ENCODE measurements around the gene TMED8. TPM values are rescaled to one million over a fixed set of nuclear protein-coding genes. Genes with fewer than 3 reads are reported as not detected.
A peak's percentile ranks its signal among the peaks of the same experiment; 100 is the strongest.

The TMED8 gene
- total RNA-seq, 1 donor from 2014 or later, result 23.5 TPM

DNA sequence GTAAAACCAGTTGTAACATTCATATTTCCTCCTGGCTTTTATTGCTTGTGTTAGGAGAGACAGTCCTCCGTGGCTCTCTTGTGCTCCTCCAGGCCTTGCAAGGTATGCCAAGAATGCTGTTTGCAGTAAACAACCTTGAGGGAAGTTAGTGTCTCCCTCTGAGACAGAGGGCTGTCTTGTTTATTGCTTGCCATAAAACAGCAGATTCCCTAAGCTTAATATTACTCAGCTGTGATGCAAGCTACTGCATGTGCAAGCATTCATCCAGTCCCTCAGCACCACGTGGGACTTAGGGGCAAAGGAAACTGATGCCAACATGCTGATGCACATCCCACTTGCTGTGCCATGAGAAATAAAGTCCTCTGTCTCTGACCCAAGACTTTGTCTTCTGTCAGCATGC is 62.9 kb downstream of the TMED8 start:
- no peak overlapping the region for H3K27ac ChIP-seq
- H3K9ac ChIP-seq, result no peak overlapping the region
- H2AFZ ChIP-seq (replicated peaks), result no peak overlapping the region
- peaks cover 31% of the 10 kb centered on the region for H3K79me2 ChIP-seq (ENCODE audit: low read depth)
- H3K36me3 ChIP-seq, result no peaks in the 10 kb centered on the region
- H3K4me3 ChIP-seq, result no peak overlapping the region
- H3K9me3 ChIP-seq (ENCODE audit: low read depth), result no peaks in the 10 kb centered on the region
- H3K4me2 ChIP-seq, result no peak overlapping the region
- Mint-ChIP-seq H3K4me3 (no peak overlapping the region), H3K9me3 (no peaks in the 10 kb centered on the region), H3K27ac (no peak overlapping the region), H3K4me1 (peaks cover 29% of the 10 kb centered on the region), H3K36me3 (peaks cover 8% of the 10 kb centered on the region), H3K27me3 (ENCODE audit: insufficient read depth, low read depth) (no peaks in the 10 kb centered on the region)
- TF ChIP-seq, protein P1, sequence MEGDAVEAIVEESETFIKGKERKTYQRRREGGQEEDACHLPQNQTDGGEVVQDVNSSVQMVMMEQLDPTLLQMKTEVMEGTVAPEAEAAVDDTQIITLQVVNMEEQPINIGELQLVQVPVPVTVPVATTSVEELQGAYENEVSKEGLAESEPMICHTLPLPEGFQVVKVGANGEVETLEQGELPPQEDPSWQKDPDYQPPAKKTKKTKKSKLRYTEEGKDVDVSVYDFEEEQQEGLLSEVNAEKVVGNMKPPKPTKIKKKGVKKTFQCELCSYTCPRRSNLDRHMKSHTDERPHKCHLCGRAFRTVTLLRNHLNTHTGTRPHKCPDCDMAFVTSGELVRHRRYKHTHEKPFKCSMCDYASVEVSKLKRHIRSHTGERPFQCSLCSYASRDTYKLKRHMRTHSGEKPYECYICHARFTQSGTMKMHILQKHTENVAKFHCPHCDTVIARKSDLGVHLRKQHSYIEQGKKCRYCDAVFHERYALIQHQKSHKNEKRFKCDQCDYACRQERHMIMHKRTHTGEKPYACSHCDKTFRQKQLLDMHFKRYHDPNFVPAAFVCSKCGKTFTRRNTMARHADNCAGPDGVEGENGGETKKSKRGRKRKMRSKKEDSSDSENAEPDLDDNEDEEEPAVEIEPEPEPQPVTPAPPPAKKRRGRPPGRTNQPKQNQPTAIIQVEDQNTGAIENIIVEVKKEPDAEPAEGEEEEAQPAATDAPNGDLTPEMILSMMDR (IDR thresholded peaks at IDR 0.05), result no peak
- TF ChIP-seq EZH2 (IDR thresholded peaks at IDR 0.05), result no peak
- TF ChIP-seq EZH2phosphoT487 (IDR thresholded peaks at IDR 0.05), result no peak
- no peaks in the 10 kb centered on the region for H4K20me1 ChIP-seq (ENCODE audit: low read depth)
- H3K4me1 ChIP-seq, result peaks cover 18% of the 10 kb centered on the region
- no peak for DNase-seq (ENCODE audit: low spot score)
- H3F3A ChIP-seq (ENCODE audit: low read depth), result peaks cover 10% of the 10 kb centered on the region
- no peaks in the 10 kb centered on the region for H3K27me3 ChIP-seq

DNA sequence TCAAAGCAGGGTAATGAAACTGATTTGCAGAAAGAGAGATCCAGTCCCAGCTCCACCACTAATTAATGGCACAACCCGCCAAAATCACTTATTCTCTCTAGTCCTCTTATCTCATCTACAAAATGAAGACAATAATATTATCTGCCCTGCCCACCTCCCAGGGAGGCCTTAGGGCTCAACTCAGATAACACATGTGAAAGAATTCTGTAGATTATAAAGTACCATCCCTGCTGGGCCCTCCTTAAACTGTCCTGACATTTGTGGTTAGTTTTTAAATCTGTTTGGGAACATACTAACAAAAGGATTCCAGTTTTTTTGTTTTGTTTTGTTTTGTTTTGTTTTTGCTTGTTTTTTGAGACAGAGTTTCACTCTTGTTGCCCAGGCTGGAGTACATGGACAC is 63.5 kb downstream of the TMED8 start:
- Histone ChIP-seq H4K20me1 (ENCODE audit: low read depth) (no peaks in the 10 kb centered on the region), H3K79me2 (ENCODE audit: low read depth) (peaks cover 24% of the 10 kb centered on the region), H2AFZ (replicated peaks) (no peak overlapping the region), H3K27me3 (no peaks in the 10 kb centered on the region), H3K9me3 (ENCODE audit: low read depth) (no peaks in the 10 kb centered on the region), H3K36me3 (no peaks in the 10 kb centered on the region), H3K4me1 (peaks cover 18% of the 10 kb centered on the region), H3K27ac (no peak overlapping the region), H3K4me2 (no peak overlapping the region), H3K9ac (no peak overlapping the region), H3K4me3 (no peak overlapping the region), H3F3A (ENCODE audit: low read depth) (peaks cover 10% of the 10 kb centered on the region)
- peaks cover 32% of the 10 kb centered on the region for H3K4me1 Mint-ChIP-seq
- H3K27ac Mint-ChIP-seq, result peak overlapping the region; percentile 29
- H3K27me3 Mint-ChIP-seq (ENCODE audit: insufficient read depth, low read depth), result no peaks in the 10 kb centered on the region
- H3K36me3 Mint-ChIP-seq, result peaks cover 12% of the 10 kb centered on the region
- no peak overlapping the region for H3K4me3 Mint-ChIP-seq
- DNase-seq (ENCODE audit: low spot score), result no peak
- TF ChIP-seq EZH2phosphoT487 (IDR thresholded peaks at IDR 0.05) (no peak), EZH2 (IDR thresholded peaks at IDR 0.05) (no peak)
- TF ChIP-seq, protein P1 (IDR thresholded peaks at IDR 0.05), result no peak
- H3K9me3 Mint-ChIP-seq, result no peaks in the 10 kb centered on the region

DNA sequence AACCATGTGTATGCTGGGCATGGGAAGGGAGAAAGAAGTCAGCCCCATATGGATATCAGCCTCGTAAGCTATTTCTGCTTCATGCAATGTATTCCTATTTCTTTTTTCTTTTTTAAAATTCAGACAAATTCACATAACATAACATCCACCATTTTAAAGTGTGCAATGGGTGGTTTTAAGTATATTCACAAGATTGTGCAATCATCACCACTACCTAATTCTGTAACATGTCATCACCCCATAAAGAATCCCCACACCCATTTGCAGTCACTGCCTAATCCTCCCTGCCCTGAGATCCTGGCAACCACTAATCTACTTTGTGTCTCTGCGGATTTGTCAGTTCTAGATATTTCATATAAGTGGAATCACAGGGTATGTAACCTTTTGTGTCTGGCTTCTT is 65.7 kb downstream of the TMED8 start:
- no peak for DNase-seq (ENCODE audit: low spot score)
- H3K9me3 ChIP-seq (ENCODE audit: low read depth), result no peaks in the 10 kb centered on the region
- H3K4me2 ChIP-seq, result no peak overlapping the region
- no peaks in the 10 kb centered on the region for H4K20me1 ChIP-seq (ENCODE audit: low read depth)
- H2AFZ ChIP-seq (replicated peaks), result no peak overlapping the region
- H3K27ac ChIP-seq, result no peak overlapping the region
- peak overlapping the region; percentile 6 for H3K27ac Mint-ChIP-seq
- H3K36me3 ChIP-seq, result no peaks in the 10 kb centered on the region
- TF ChIP-seq EZH2phosphoT487 (IDR thresholded peaks at IDR 0.05) (no peak), EZH2 (IDR thresholded peaks at IDR 0.05) (no peak)
- TF ChIP-seq, protein P1 (IDR thresholded peaks at IDR 0.05), result no peak
- H3K27me3 Mint-ChIP-seq (ENCODE audit: insufficient read depth, low read depth), result no peaks in the 10 kb centered on the region
- no peaks in the 10 kb centered on the region for H3K27me3 ChIP-seq
- peaks cover 23% of the 10 kb centered on the region for H3K4me1 ChIP-seq
- H3K4me3 ChIP-seq, result no peak overlapping the region
- H3K9me3 Mint-ChIP-seq, result no peaks in the 10 kb centered on the region
- peaks cover 3% of the 10 kb centered on the region for H3K79me2 ChIP-seq (ENCODE audit: low read depth)
- H3K4me3 Mint-ChIP-seq, result no peak overlapping the region
- H3K4me1 Mint-ChIP-seq, result peaks cover 38% of the 10 kb centered on the region
- peaks cover 12% of the 10 kb centered on the region for H3K36me3 Mint-ChIP-seq
- H3K9ac ChIP-seq, result no peak overlapping the region
- H3F3A ChIP-seq (ENCODE audit: low read depth), result peaks cover 19% of the 10 kb centered on the region
